ENCODE results near the gene IGF1R. TPM values are rescaled to one million over a fixed set of nuclear protein-coding genes. Genes with fewer than 3 reads are reported as not detected.

The IGF1R gene
- total RNA-seq, 4 donors from 2014 or later: 51.5 to 146 (median 89.6) TPM

DNA sequence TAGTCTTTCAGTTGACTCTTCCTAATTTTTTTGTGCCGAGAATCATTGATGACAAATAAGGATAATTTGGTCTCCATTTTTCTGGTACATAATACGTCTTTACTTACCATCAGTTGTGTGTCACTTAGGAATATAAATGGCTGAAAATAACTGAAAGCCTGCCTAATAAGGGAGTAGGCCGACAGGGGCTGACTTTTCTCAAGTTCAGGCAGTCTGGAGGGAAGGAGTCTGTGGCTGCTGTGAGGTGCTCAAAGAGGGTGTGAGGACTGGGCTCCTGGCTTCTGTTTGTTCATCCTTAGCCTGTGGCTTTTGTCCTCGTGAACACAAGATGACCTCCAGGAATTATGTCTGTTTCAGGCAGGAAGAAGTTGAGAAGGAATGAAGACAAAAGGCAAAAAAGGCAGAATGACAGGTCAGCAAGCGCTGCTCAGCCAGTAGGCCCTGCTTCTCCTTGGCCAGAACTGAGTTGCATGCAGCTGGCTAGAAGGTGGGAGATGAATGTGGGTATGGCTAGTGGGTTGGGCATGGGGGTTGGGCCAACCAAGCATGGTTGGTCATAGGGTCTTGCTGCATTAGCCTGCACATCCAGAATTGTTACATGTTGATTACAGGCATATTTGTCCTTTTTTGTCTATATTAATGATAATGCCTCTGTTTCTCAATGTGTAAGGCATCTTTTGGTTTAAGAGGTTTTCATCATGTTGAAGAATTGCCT, 29.2 kb downstream of the IGF1R start:
- DNase-seq: no peak
- Histone ChIP-seq H3K4me3 (replicated peaks in 1 of 3) (no peak overlapping the region), H3K9me3 (no peaks in the 10 kb centered on the region), H3K27ac (peak overlapping the region in 2 of 3 donors; percentile 12 to 35), H3K4me1 (peaks cover 40 to 44% of the 10 kb centered on the region in 2 donors), H3K36me3 (no peaks in the 10 kb centered on the region), H3K27me3 (no peaks in the 10 kb centered on the region)
- intact Hi-C loops (cut with DNase I): no loop called here
- TF ChIP-seq POLR2A (IDR thresholded peaks at IDR 0.05): no peak
- TF ChIP-seq, protein P1, sequence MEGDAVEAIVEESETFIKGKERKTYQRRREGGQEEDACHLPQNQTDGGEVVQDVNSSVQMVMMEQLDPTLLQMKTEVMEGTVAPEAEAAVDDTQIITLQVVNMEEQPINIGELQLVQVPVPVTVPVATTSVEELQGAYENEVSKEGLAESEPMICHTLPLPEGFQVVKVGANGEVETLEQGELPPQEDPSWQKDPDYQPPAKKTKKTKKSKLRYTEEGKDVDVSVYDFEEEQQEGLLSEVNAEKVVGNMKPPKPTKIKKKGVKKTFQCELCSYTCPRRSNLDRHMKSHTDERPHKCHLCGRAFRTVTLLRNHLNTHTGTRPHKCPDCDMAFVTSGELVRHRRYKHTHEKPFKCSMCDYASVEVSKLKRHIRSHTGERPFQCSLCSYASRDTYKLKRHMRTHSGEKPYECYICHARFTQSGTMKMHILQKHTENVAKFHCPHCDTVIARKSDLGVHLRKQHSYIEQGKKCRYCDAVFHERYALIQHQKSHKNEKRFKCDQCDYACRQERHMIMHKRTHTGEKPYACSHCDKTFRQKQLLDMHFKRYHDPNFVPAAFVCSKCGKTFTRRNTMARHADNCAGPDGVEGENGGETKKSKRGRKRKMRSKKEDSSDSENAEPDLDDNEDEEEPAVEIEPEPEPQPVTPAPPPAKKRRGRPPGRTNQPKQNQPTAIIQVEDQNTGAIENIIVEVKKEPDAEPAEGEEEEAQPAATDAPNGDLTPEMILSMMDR (IDR thresholded peaks at IDR 0.05): no peak
- 89 to 90% methylated on average over 5 of the region's 5 CpGs for WGBS, 2 donors

DNA sequence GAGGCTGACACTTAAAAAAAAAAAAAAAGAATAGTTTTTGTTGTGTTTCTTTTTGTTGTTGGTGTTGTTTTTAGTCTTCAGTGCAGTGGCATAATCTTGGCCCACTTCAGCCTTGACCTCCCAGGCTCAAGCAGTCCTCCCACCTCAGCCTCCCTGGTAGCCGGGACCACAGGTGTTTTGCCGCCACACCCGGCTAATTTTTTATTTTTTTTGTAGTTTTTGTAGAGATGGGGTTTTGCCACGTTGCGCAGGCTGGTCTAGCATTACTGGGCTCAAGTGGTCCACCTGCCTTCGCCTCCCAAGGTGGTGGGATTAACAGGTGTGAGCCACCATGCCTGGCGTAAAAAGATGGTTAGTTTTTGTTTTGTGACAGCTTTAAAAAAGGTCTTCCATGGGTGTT, 30.1 kb downstream of the IGF1R start:
- Histone ChIP-seq H3K9me3 (no peaks in the 10 kb centered on the region), H3K27me3 (no peaks in the 10 kb centered on the region), H3K36me3 (no peaks in the 10 kb centered on the region), H3K27ac (no peak overlapping the region), H3K4me1 (peaks cover 43 to 44% of the 10 kb centered on the region in 2 donors), H3K4me3 (replicated peaks in 1 of 3) (no peak overlapping the region)
- intact Hi-C loops (cut with DNase I): no loop called here
- 93 to 95% methylated on average over 7 of the region's 7 CpGs for WGBS, 2 donors
- DNase-seq: no peak
- TF ChIP-seq, protein P1 (IDR thresholded peaks at IDR 0.05): no peak
- TF ChIP-seq POLR2A (IDR thresholded peaks at IDR 0.05): no peak

DNA sequence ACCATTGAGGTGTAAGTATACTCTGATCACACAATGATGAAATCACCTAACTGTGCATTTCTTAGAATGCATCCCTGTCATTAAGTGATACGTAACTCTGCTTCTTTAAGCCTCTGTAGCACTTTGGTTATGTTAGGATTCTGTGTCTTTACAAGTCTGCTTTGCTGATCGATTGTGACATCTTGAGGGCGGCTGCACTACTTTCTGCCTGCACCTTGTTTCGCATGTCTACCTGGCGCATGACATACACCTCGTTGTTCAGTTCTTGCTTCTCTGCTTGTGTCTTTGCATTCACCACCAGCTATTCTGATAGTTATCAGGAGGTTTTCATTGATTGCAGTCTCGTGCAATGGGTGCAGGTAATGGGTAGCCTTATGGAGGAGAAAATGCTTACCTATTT, 32.7 kb downstream of the IGF1R start:
- TF ChIP-seq, protein P1 (IDR thresholded peaks at IDR 0.05): no peak
- no peak for TF ChIP-seq POLR2A (IDR thresholded peaks at IDR 0.05)
- Histone ChIP-seq H3K9me3 (no peaks in the 10 kb centered on the region), H3K36me3 (no peaks in the 10 kb centered on the region), H3K27me3 (no peaks in the 10 kb centered on the region), H3K27ac (no peak overlapping the region), H3K4me1 (peaks cover 41 to 59% of the 10 kb centered on the region in 2 donors), H3K4me3 (replicated peaks in 1 of 3) (no peak overlapping the region)
- no peak for DNase-seq
- 96 to 97% methylated on average over 7 of the region's 7 CpGs for WGBS, 2 donors
- intact Hi-C loops (cut with DNase I): no loop called here

DNA sequence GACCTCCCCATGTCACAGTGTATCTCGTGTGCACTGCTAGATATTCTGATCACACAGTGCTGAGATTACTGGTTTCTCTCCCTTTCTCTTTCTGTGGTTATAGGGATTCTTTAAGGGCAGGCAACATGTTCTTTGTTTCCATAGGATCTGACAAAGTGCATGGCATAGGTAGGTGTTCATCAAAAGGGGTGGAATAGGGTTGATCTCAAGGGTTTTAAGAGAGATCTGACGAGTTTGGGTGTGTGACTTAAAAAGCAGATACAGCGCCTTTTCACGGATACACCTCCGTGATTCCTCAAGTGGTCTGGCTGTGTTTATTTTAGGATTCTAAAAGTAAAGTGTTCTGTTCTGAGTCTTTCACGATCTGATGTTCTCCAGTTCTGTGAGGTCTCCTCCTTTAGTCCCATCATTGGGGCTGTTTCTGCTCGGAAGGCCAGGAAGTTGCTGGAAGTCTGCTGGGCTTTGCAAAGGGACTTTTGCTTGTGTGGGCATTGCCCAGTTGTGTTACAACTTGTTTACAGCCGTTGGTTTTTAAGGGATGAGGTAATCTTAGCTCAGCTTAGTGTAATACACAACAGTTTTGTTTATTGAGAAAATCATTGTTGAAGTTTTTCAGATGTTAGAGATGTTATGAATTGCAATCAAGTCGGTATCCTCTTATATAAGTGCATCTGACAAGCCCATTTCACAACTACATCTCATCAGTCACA, 34.8 kb downstream of the IGF1R start:
- DNase-seq: peak; percentile 60
- 30 to 32% methylated on average over 9 of the region's 9 CpGs for WGBS, 2 donors
- TF ChIP-seq POLR2A (IDR thresholded peaks at IDR 0.05): peak in 1 of 2 donors; percentile 36
- TF ChIP-seq, protein P1 (IDR thresholded peaks at IDR 0.05): no peak
- no peaks in the 10 kb centered on the region for H3K36me3 ChIP-seq
- intact Hi-C loops (cut with DNase I): no loop called here
- no peaks in the 10 kb centered on the region for H3K9me3 ChIP-seq
- H3K27ac ChIP-seq: peak overlapping the region; percentile 60 to 85 (median 68)
- H3K4me3 ChIP-seq (replicated peaks in 1 of 3): no peak overlapping the region
- H3K27me3 ChIP-seq: no peaks in the 10 kb centered on the region
- peaks cover 50 to 62% of the 10 kb centered on the region in 2 donors for H3K4me1 ChIP-seq

DNA sequence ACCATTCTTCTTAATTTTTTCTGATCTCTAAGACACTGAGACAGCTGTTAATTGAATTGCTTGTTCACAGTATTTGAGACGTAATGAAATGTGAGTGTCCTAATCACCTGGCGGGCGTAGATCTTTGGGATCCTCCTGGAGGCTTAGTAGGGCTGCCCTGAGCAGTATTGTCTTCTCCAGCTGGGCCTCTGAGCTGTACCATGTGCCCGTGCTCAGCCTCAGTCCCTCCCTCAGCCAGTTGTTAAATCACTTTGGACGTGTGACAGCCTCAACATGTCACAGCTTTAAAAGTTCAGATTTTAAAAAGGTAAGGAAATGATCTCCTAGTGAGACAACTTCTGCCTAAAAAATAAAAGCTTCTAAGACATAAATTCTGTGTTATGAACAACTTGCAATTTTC, 35.5 kb downstream of the IGF1R start:
- 84 to 92% methylated on average over 5 of the region's 5 CpGs for WGBS, 2 donors
- no peaks in the 10 kb centered on the region for H3K9me3 ChIP-seq
- H3K27me3 ChIP-seq: no peaks in the 10 kb centered on the region
- intact Hi-C loops (cut with DNase I): no loop called here
- H3K36me3 ChIP-seq: no peaks in the 10 kb centered on the region
- no peak for TF ChIP-seq POLR2A (IDR thresholded peaks at IDR 0.05)
- TF ChIP-seq, protein P1 (IDR thresholded peaks at IDR 0.05): no peak
- H3K4me3 ChIP-seq (replicated peaks in 1 of 3): no peak overlapping the region
- H3K4me1 ChIP-seq: peaks cover 56 to 68% of the 10 kb centered on the region in 2 donors
- DNase-seq: no peak
- H3K27ac ChIP-seq: peak overlapping the region; percentile 52 to 85 (median 68)
